Suppressor macrophage (primary cell): ENCODE results near the gene LENG1.

Source experiments
- DNase-seq, 4 experiments: peaks; one replicate each; pipeline ENCODE4 v3.0.0-alpha.2; 2020 to 2022

LENG1 gene

GRCh38 chr19:54138489-54139256 is 20.8 kb downstream of the LENG1 start:
- peak in 1 of 4 experiments; percentile 31 for DNase-seq

DNA sequence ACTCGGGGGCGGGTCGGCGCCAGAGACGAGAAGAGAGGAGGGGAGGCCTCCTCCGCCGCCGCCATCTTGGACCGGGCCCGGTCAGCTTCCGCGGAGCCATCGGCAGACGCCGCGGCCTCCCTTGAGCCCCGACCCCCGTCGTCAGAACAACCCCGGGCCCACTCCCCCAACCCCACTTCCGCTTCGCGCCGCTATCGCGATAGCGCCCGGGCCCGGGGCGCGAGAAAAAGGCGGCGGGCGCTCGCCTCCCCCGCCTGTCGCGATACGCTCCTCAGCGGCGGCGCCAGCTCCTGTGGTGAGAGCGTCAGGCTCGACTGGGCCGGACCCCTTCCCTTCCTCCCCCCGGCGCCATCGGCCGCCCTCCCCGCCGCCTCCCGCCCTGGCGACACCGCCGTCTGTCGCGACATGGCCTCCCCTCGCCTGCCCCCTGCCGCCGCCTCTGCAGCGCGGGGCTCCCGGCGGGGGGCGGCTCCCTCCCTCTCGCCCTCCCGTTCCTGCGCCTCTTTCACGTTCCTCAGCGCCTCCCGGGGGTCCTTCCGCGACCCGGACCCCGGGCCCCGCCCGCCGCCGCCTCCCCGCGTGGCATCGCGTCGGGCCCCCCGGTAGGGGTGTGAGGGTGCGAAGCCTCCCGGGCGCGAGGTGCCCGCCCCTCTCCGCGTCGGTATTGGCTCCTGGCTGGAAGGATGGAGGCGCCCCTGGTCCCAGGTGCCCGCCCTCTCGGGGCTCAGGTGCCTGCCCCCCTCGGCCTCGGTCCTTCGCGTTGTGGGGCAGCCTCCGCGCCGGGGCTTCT is 21.6 kb downstream of the LENG1 start, which contains the start of gene CNOT3:
CNOT3 (plus strand) TSS at position 64 of the 790 bp plus-strand sequence. CDS start 5,217 bp downstream, outside the sequence.
- peak in 1 of 4 experiments; percentile 18 for DNase-seq

DNA sequence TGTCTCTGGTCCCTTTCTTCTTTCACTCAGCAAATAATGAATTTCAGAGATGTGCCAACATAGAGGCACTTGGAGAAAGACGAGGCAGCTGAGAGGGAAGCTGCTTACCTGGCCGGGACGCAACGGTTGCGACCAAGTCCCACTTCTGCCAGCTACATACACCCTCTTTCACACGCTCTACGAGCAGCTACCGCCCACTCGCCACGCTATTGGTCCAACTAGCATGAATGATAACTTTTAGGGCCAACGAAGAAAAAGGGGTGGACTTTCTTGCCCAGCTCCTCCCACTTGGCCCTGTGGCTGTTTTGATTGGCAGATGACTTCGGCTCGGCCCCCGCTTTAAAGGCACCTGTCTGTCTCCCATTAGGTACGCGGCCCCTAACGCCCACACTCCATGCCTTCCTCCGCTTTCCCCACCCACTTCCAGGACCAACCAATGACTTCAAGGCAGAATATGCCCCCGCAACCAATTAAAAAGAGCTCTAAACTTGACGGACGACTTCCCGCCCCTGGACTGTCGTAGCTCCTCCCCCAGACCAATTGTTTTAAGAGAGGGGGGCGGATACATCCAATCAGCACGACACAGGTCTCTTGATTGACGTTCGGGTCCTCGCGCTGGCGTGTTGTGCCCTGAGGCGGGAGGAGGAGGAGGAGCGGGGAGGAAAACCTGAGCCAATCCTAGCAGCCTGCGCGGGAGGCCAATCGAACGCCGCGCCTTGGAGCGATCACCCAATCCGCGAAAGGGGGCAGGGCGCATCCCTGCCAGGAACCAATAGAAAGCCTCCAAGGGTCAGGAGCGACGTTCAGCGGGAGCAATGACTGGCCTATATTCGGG is 22.4 kb downstream of the LENG1 start:
- peak; percentile 100 for DNase-seq

DNA sequence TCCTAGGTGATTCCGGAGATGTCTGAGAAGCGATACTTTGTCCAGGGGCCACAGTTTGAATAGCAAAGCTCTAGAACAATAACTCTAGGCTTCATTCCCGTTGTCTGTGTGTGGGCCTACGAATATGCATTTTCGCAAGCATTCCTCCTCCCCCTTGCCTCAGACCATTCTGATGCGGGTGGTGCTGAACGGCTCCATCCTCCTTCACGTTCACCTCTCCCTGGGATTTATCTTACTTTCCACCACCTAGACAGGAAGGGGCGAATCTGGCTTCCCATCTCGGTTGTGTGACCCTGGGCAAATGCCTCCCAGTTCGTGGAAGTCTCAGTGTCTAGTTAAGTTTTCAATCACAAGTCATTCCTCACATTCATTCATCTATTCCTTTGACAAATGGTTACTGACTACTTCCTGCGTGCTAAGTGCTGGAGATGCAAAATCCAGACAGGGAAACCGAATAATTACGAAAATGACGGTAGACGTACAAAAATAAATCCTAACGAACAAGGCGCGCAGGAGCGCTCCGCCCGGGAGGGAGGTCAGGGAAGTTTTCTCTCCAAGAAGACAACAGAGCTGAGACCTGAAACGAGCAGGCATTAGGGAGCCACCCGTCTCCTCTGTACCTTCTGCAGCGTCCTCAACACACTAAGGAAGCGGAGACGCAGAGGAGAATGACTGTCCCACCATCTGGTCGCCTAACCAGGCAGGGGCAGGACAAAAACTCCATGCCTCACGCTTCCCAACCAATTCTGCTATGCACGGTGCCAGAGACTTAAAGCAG is 23.2 kb downstream of the LENG1 start:
- DNase-seq = peak in 2 of 4 experiments; percentile 19 to 45

DNA sequence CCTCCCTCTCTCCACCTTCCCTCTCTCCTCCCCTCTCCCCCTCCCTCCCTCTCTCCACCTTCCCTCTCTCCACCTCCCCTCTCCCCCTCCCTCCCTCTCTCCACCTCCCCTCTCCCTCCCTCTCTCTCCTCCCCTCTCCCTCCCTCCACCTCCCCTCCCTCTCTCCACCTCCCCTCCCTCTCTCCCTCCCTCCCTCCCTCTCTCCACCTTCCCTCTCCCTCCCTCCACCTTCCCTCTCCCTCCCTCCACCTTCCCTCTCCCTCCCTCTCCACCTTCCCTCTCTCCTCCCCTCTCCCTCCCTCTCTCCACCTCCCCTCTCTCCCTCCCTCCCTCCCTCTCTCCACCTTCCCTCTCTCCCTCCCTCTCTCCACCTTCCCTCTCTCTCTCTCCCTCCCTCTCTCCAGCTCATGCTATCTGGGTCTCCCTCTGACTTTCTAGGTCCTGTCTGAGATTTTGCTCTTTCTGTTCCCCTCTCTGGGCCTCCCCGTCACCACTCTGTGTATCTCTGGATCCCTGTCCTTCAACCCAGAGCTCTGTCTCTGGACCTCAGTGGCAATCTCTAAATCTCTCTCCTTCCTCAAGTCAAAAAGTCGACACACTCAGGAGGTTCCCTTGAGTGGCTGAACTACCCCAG is 25.4 kb downstream of the LENG1 start:
- DNase-seq = no peak

DNA sequence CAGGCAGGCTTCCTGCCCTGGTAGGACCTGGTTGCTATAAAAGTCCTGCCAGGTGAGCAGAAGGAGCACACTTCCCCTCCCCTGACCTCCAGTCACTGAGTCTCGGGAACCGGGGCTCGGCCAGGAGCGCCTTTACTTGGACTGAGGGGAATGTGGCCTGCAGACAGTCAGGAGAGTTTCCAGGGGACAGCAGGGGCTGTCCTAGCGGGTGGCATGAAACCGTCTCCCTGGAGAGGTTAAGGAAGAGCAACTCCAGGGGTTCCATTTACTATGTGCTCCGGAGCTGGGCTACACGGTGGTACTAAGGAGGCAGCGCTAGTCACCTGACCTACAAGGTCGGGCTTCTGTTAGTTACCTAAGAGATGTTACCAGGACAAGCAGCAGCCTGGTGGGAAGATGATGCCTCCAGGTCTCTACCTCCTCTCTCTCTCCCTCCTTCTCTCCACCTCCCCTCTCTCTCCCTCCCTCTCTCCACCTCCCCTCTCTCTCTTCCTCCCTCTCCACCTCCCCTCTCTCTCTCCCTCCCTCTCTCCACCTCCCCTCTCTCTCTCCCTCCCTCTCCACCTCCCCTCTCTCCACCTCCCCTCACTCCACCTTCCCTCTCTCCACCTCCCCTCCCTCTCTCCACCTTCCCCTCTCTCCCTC is 26.1 kb downstream of the LENG1 start:
- DNase-seq = peak in 2 of 4 experiments; percentile 12 to 77

- DNase-seq = no peak
Measured at GRCh38 chr19:54129617-54129996, 29.9 kb downstream of the LENG1 start.

GRCh38 chr19:54128796-54129616 is 30.5 kb downstream of the LENG1 start:
- no peak for DNase-seq

DNA sequence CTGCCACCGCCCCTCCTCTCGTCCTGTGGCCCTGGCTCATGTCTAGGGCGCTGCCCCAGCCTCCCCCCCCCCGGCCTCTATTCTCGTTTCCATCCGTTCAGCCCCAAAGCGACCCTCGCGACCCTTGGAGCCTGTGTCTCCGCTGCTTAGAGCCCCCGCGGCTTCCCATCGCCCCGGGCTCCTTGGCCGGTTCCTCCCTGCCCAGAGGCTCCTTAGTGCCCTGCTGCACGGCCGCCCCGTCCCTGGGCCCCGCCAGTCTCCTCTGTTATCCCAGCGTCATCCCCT is 31.1 kb downstream of the LENG1 start:
- no peak for DNase-seq

DNA sequence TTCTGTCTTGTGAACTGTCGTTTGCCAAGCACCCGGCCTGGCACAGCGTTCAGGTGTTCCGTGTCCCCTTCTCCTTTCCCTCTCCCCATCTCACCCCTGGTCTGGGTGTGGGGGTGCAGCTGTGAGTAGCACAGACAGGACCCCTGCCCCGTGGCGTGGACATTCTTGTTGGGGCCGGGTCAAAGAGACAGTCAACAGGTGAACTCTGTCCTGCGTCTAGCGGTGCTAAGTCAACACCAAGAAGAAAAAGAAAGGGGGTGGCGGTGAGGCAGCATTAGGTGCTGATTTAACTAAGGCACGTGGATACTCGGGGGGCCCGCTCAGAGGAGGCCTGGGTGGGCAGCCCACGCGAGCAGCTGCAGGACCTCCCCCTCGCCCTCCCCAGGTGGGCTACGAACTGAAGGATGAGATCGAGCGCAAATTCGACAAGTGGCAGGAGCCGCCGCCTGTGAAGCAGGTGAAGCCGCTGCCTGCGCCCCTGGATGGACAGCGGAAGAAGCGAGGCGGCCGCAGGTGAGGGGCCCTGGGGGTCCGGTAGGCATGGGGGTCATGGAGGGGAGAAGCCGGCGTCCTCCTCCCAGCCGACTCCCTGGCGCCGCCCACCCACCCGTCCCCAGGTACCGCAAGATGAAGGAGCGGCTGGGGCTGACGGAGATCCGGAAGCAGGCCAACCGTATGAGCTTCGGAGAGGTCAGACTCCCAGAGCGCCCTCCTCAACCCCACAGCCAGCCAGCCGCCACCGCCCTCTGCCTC is 31.7 kb downstream of the LENG1 start:
- no peak for DNase-seq

- no peak for DNase-seq
Measured at GRCh38 chr19:54125713-54126112, 33.8 kb downstream of the LENG1 start.

DNA sequence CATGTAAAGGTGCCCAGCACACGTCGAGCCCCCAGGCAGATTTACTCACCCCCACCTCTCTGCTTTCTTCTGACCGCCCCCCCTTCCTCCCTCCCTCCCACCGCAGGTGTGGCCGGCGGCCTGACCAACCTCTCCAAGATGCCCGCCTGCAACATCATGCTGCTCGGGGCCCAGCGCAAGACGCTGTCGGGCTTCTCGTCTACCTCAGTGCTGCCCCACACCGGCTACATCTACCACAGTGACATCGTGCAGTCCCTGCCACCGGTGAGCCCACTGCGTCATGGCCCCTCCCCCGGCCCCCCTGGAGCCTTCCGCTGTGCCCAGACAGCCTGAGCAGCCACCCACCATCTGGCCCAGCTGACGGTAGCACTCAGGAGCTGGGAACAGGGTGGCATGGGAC is 35.1 kb downstream of the LENG1 start:
- no peak for DNase-seq

DNA sequence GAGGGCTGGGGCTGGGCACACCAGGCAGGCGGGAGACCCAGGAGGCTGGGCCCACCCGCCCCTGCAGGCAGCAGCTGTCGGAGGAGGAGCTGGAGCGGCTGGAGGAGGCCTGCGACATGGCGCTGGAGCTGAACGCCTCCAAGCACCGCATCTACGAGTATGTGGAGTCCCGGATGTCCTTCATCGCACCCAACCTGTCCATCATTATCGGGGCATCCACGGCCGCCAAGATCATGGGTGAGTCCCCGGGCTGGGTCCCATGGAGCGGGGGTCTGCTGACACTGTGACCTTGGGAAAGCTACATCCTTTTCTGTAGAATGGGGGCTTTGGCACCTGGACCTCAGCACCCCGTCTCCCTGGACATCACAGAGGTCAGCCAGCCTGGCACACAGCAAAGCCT is 35.8 kb downstream of the LENG1 start:
- no peak for DNase-seq

DNA sequence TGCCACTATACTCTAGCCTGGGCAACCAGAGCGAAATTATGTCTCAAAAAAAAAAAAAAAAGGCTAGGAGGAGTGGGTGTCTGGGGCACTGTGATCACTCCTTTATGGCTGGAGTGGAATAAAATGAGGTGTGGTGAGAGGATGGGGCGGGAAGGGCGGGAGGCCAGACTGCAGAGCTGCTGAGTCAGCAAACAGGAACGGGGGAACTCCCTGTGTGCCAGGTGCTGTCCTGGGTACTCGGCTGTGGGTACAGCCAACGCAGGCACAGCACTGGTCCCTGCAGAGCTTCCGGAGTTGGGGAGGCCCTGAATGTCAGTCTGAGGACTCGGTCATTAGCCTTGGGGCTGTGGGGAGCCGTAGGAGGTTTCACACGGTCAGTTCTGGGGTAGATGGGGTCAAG is 38.3 kb downstream of the LENG1 start:
- no peak for DNase-seq

GRCh38 chr19:54115109-54116063 is 44.1 kb downstream of the LENG1 start, which contains the start of the genes PRPF31 and TFPT:
Gene PRPF31 (plus strand): TSS chr19:54115754. CDS start chr19:54118279, 2,525 bp downstream.
Gene TFPT (minus strand): TSS chr19:54115657. CDS start chr19:54115269, 388 bp downstream.
- DNase-seq = peak; percentile 98 to 99 (median 98)

- DNase-seq = peak; percentile 73 to 87 (median 84)
Measured at GRCh38 chr19:54114340-54115108, 45.0 kb downstream of the LENG1 start.

DNA sequence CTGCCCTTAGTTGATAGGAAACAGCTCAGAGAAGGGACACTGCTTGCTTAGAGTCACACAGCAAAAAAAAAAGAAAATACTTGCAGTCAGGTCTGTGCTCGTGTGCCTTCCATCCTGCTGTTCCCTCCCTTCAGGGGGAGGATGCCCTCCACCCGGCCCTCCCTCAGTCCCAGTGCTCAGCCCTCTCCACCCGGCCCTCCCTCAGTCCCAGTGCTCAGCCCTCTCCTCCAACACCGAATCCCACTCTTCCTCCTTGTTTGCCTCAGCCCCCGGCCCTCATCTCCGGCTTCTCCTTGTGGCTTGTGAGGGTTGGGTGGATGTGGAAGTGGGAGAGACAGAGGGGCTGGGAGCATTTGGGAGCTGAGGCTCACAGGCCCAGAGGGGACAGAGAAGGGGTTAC is 49.9 kb downstream of the LENG1 start:
- no peak for DNase-seq
